NB4 (cell line): ENCODE data around the gene TMEM35B.

Experiments used
- POLR2A ChIP-seq: IDR thresholded peaks from 2 replicates; pipeline ENCODE4 v1.6.1; 2011; ENCODE audit warnings: mild to moderate bottlenecking; ENCODE audit not compliant: insufficient read length; ENCODE audit errors: extremely low read depth
- TF ChIP-seq, protein P1 (sequence below): IDR thresholded peaks from one replicate; pipeline ENCODE4 v1.5.1; 2012; ENCODE audit warnings: low read depth, low read length
- TF ChIP-seq, protein P2 (sequence below): IDR thresholded peaks from 2 replicates; pipeline ENCODE4 v1.6.1; 2011; ENCODE audit warnings: low read depth, low read length

DNA sequence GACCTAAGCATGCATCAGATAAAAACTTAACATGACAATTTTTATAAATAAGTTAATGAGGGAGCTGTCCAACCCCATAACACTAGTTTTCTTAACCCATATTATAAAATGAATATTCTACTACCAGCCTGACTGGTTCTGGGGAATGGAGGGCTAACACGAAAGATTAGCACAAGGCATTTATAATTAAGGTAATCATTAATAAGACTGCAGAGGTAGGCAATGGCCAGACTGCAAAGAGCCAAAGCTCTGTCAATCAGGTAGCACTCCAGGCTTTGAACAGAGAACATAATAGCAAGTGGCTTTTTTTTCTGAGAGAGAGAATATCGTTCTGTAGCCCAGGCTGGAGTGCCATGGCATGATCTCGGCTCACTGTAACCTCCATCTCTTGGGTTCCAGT lies 20.6 kb upstream of the TMEM35B start:
- TF ChIP-seq, protein P1, sequence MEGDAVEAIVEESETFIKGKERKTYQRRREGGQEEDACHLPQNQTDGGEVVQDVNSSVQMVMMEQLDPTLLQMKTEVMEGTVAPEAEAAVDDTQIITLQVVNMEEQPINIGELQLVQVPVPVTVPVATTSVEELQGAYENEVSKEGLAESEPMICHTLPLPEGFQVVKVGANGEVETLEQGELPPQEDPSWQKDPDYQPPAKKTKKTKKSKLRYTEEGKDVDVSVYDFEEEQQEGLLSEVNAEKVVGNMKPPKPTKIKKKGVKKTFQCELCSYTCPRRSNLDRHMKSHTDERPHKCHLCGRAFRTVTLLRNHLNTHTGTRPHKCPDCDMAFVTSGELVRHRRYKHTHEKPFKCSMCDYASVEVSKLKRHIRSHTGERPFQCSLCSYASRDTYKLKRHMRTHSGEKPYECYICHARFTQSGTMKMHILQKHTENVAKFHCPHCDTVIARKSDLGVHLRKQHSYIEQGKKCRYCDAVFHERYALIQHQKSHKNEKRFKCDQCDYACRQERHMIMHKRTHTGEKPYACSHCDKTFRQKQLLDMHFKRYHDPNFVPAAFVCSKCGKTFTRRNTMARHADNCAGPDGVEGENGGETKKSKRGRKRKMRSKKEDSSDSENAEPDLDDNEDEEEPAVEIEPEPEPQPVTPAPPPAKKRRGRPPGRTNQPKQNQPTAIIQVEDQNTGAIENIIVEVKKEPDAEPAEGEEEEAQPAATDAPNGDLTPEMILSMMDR, result no peak
- no peak for TF ChIP-seq POLR2A
- TF ChIP-seq, protein P2, sequence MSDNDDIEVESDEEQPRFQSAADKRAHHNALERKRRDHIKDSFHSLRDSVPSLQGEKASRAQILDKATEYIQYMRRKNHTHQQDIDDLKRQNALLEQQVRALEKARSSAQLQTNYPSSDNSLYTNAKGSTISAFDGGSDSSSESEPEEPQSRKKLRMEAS, result no peak
